ENCODE measurements around the gene COG7.

DNA sequence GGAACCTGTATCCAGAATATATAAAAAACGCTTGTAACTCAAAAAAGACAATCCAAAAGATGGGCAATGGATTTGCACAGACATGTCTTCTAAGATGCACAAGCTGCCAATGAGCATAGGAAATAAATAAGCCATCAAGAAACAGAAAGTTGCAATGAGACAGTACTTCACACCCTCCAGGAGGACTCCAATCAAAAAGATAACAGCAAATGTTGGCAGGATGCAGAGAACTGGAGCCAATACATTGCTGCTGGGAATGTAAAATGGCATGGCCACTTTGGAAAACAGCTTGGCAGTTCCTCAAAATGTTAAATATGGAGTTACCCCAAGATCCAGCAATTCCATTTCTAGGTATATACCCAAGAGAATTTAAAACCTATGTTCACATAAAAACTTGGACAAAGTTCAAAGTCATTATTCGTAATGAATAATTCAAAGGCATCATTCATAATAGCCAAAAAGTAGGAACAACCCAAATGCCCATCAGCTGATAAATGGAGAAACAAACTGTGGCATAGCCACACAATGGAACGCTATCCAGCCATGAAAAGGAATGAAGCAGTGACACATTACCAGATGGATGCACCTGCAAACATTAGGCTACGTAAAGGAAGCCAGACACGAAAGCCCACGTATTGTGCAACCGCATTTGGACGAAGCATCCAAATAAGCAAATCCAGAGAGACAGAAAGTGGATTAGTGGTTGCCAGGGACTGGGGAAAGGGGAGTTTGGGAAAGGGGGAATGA is 31.7 kb upstream of the COG7 start:
- TF ChIP-seq, protein P1, sequence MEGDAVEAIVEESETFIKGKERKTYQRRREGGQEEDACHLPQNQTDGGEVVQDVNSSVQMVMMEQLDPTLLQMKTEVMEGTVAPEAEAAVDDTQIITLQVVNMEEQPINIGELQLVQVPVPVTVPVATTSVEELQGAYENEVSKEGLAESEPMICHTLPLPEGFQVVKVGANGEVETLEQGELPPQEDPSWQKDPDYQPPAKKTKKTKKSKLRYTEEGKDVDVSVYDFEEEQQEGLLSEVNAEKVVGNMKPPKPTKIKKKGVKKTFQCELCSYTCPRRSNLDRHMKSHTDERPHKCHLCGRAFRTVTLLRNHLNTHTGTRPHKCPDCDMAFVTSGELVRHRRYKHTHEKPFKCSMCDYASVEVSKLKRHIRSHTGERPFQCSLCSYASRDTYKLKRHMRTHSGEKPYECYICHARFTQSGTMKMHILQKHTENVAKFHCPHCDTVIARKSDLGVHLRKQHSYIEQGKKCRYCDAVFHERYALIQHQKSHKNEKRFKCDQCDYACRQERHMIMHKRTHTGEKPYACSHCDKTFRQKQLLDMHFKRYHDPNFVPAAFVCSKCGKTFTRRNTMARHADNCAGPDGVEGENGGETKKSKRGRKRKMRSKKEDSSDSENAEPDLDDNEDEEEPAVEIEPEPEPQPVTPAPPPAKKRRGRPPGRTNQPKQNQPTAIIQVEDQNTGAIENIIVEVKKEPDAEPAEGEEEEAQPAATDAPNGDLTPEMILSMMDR (IDR thresholded peaks at IDR 0.05), result no peak
- TF ChIP-seq POLR2A (IDR thresholded peaks at IDR 0.05), result no peak

Data from transverse colon (tissue), 3 donors.